Memory B cell (primary cell): Measurements from ENCODE around the gene SARNP.

Experiments used
- ATAC-seq: fragments of 150-1000 bp; cut with Tn5 transposase; 2 replicates; pipeline ENCODE4 v1.10.0; 2021; ENCODE audit warnings: low read depth, mild to moderate bottlenecking, moderate library complexity
- DNase-seq, 2 donors: peaks; one replicate each; pipeline ENCODE4 v3.0.0; 2022; ENCODE audit warnings: low spot score in 2 of 2
- H3K27ac Mint-ChIP-seq: one replicate; pipeline ENCODE4 v1.8.0; 2022; ENCODE audit warnings: mild to moderate bottlenecking, moderate library complexity, mixed read lengths
- H3K27me3 Mint-ChIP-seq: one replicate; pipeline ENCODE4 v1.8.0; 2022; ENCODE audit warnings: mixed read lengths
- H3K36me3 Mint-ChIP-seq: one replicate; pipeline ENCODE4 v1.8.0; 2022; ENCODE audit warnings: mild to moderate bottlenecking, mixed read lengths
- H3K4me1 Mint-ChIP-seq: one replicate; pipeline ENCODE4 v1.8.0; 2022; ENCODE audit warnings: mixed read lengths
- H3K4me3 Mint-ChIP-seq: one replicate; pipeline ENCODE4 v1.8.0; 2022; ENCODE audit warnings: mild to moderate bottlenecking, moderate library complexity, mixed read lengths
- H3K9me3 Mint-ChIP-seq: one replicate; pipeline ENCODE4 v1.8.0; 2022; ENCODE audit warnings: mixed read lengths

The SARNP gene

GRCh38 chr12:55725556-55725955, 92.0 kb downstream of the SARNP start:
- Mint-ChIP-seq H3K27me3 (no peaks in the 10 kb centered on the region), H3K36me3 (no peaks in the 10 kb centered on the region), H3K9me3 (no peaks in the 10 kb centered on the region), H3K4me1 (peaks cover 29% of the 10 kb centered on the region), H3K27ac (no peak overlapping the region), H3K4me3 (no peak overlapping the region)
- ATAC-seq (no peak), DNase-seq (no peak)

GRCh38 chr12:55724940-55725309, 92.6 kb downstream of the SARNP start:
- no peaks in the 10 kb centered on the region for H3K9me3 Mint-ChIP-seq
- peaks cover 22% of the 10 kb centered on the region for H3K4me1 Mint-ChIP-seq
- ATAC-seq (no peak), DNase-seq (no peak)
- H3K27me3 Mint-ChIP-seq: no peaks in the 10 kb centered on the region
- H3K27ac Mint-ChIP-seq: no peak overlapping the region
- H3K4me3 Mint-ChIP-seq: no peak overlapping the region
- H3K36me3 Mint-ChIP-seq: no peaks in the 10 kb centered on the region

GRCh38 chr12:55724226-55724939, 93.1 kb downstream of the SARNP start:
- no peak overlapping the region for H3K4me3 Mint-ChIP-seq
- ATAC-seq: peak; percentile 69
- H3K27ac Mint-ChIP-seq: no peak overlapping the region
- H3K36me3 Mint-ChIP-seq: no peaks in the 10 kb centered on the region
- H3K4me1 Mint-ChIP-seq: peaks cover 18% of the 10 kb centered on the region
- peak; percentile 50 to 61 for DNase-seq
- no peaks in the 10 kb centered on the region for H3K9me3 Mint-ChIP-seq
- no peaks in the 10 kb centered on the region for H3K27me3 Mint-ChIP-seq

GRCh38 chr12:55723516-55724225, 93.9 kb downstream of the SARNP start:
- Mint-ChIP-seq H3K27ac (peak overlapping the region; percentile 24), H3K4me1 (peaks cover 19% of the 10 kb centered on the region), H3K27me3 (no peaks in the 10 kb centered on the region), H3K36me3 (no peaks in the 10 kb centered on the region), H3K4me3 (no peak overlapping the region), H3K9me3 (no peaks in the 10 kb centered on the region)
- no peak for ATAC-seq
- no peak for DNase-seq

GRCh38 chr12:55722948-55723347, 94.6 kb downstream of the SARNP start:
- no peak for DNase-seq
- peak overlapping the region; percentile 24 for H3K27ac Mint-ChIP-seq
- ATAC-seq: peak; percentile 23
- peaks cover 26% of the 10 kb centered on the region for H3K4me1 Mint-ChIP-seq
- H3K9me3 Mint-ChIP-seq: no peaks in the 10 kb centered on the region
- no peaks in the 10 kb centered on the region for H3K27me3 Mint-ChIP-seq
- H3K4me3 Mint-ChIP-seq: no peak overlapping the region
- H3K36me3 Mint-ChIP-seq: no peaks in the 10 kb centered on the region

- DNase-seq (no peak), ATAC-seq (no peak)
- Mint-ChIP-seq H3K27me3 (no peaks in the 10 kb centered on the region), H3K4me3 (no peak overlapping the region), H3K4me1 (peaks cover 28% of the 10 kb centered on the region), H3K9me3 (no peaks in the 10 kb centered on the region), H3K36me3 (no peaks in the 10 kb centered on the region), H3K27ac (no peak overlapping the region)
Measured at GRCh38 chr12:55721601-55722213, 95.8 kb downstream of the SARNP start.

- Mint-ChIP-seq H3K36me3 (no peaks in the 10 kb centered on the region), H3K9me3 (no peaks in the 10 kb centered on the region), H3K27ac (no peak overlapping the region), H3K4me1 (peaks cover 28% of the 10 kb centered on the region), H3K27me3 (no peaks in the 10 kb centered on the region), H3K4me3 (no peak overlapping the region)
- ATAC-seq: no peak
- no peak for DNase-seq
Measured at GRCh38 chr12:55720894-55721444, 96.6 kb downstream of the SARNP start.

- no peaks in the 10 kb centered on the region for H3K36me3 Mint-ChIP-seq
- ATAC-seq (no peak), DNase-seq (no peak)
- no peaks in the 10 kb centered on the region for H3K9me3 Mint-ChIP-seq
- H3K4me3 Mint-ChIP-seq: no peak within 1 kb of the TSS
- H3K4me1 Mint-ChIP-seq: peaks cover 35% of the 10 kb centered on the region
- H3K27ac Mint-ChIP-seq: no peak within 1 kb of the TSS
- no peaks in the 10 kb centered on the region for H3K27me3 Mint-ChIP-seq
Measured at GRCh38 chr12:55720071-55720564, 97.4 kb downstream of the SARNP start, which contains the start of gene RDH5. TSS of gene RDH5 (plus strand) at chr12:55720393. CDS start at chr12:55721185, 792 bp downstream.

- peaks cover 32% of the 10 kb centered on the region for H3K4me1 Mint-ChIP-seq
- H3K27me3 Mint-ChIP-seq: no peaks in the 10 kb centered on the region
- H3K9me3 Mint-ChIP-seq: no peaks in the 10 kb centered on the region
- no peak overlapping the region for H3K4me3 Mint-ChIP-seq
- ATAC-seq (no peak), DNase-seq (no peak)
- H3K27ac Mint-ChIP-seq: no peak overlapping the region
- H3K36me3 Mint-ChIP-seq: no peaks in the 10 kb centered on the region
Measured at GRCh38 chr12:55719371-55719770, 98.2 kb downstream of the SARNP start.

GRCh38 chr12:55718624-55719275, 98.8 kb downstream of the SARNP start:
- Mint-ChIP-seq H3K27ac (no peak overlapping the region), H3K4me3 (no peak overlapping the region), H3K27me3 (no peaks in the 10 kb centered on the region), H3K4me1 (peaks cover 30% of the 10 kb centered on the region), H3K9me3 (no peaks in the 10 kb centered on the region), H3K36me3 (no peaks in the 10 kb centered on the region)
- no peak for ATAC-seq
- DNase-seq: no peak

- Mint-ChIP-seq H3K36me3 (no peaks in the 10 kb centered on the region), H3K9me3 (no peaks in the 10 kb centered on the region), H3K27me3 (no peaks in the 10 kb centered on the region), H3K4me3 (no peak overlapping the region), H3K27ac (no peak overlapping the region), H3K4me1 (peaks cover 27% of the 10 kb centered on the region)
- DNase-seq (no peak), ATAC-seq (no peak)
Measured at GRCh38 chr12:55718015-55718414, 99.5 kb downstream of the SARNP start.

- ATAC-seq: no peak
- peaks cover 27% of the 10 kb centered on the region for H3K4me1 Mint-ChIP-seq
- DNase-seq: no peak
- H3K4me3 Mint-ChIP-seq: peak overlapping the region; percentile 92
- peak overlapping the region; percentile 91 for H3K27ac Mint-ChIP-seq
- H3K9me3 Mint-ChIP-seq: no peaks in the 10 kb centered on the region
- no peaks in the 10 kb centered on the region for H3K27me3 Mint-ChIP-seq
- no peaks in the 10 kb centered on the region for H3K36me3 Mint-ChIP-seq
Measured at GRCh38 chr12:55717011-55718007, 100.2 kb downstream of the SARNP start.

GRCh38 chr12:55716582-55716957, 101.0 kb downstream of the SARNP start:
- Mint-ChIP-seq H3K9me3 (no peaks in the 10 kb centered on the region), H3K4me1 (peaks cover 27% of the 10 kb centered on the region), H3K27me3 (no peaks in the 10 kb centered on the region), H3K4me3 (peak overlapping the region; percentile 92), H3K36me3 (no peaks in the 10 kb centered on the region), H3K27ac (peak overlapping the region; percentile 91)
- DNase-seq (no peak), ATAC-seq (no peak)
